Measurements from ENCODE around the gene PTPRE. TPM values are rescaled to one million over a fixed set of nuclear protein-coding genes. Genes with fewer than 3 reads are reported as not detected.

PTPRE gene
- total RNA-seq, 1 experiment from 2014 or later, result 7.9 TPM

DNA sequence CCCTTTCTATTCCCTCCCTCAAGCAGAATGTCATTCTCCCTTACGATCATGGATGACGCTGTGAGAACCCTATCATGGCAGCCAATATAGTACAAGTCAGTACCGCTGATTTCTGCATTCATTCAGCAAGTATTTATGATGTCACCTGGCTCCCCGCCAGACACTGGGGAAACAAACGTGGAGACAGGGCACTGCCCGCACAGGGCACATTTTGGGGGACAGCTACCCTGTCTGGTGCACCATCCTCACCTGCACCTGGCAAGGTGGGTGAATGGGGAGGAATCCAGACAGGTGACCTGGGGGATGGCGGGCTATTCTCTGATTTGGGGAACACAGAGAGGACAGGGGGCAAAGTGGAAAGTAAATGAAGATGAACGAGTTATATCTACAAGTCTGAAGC, 190.9 kb downstream of the PTPRE start:
- Histone ChIP-seq H3K79me2 (ENCODE audit: low read depth) (no peaks in the 10 kb centered on the region), H3K4me3 (no peak overlapping the region), H4K20me1 (ENCODE audit: insufficient read depth) (no peaks in the 10 kb centered on the region), H3K36me3 (ENCODE audit: low read depth) (0 out of 2 replicates have a peak, but pooled peaks cover 8% of the 10 kb centered on the region), H3K27me3 (ENCODE audit: insufficient read depth, low read depth) (no peaks in the 10 kb centered on the region), H2AFZ (no peak overlapping the region), H3K27ac (no peak overlapping the region), H3K9me2 (ENCODE audit: insufficient read depth) (no peaks in the 10 kb centered on the region), H3K4me2 (no peak overlapping the region), H3F3A (ENCODE audit: insufficient read depth, low read depth) (peaks cover 7% of the 10 kb centered on the region; the same call in 1 of the 2 replicates), H3K9me3 (ENCODE audit: insufficient read depth, low read depth) (no peaks in the 10 kb centered on the region), H3K4me1 (replicated peaks; ENCODE audit: insufficient read depth) (no peaks in the 10 kb centered on the region)
- POLR2A ChIA-PET (ENCODE audit: unreplicated experiment), result no interaction called here
- BruUV-seq (replicated peaks), result no TSS peak
- no peak for DNase-seq
- TF ChIP-seq, protein P1, sequence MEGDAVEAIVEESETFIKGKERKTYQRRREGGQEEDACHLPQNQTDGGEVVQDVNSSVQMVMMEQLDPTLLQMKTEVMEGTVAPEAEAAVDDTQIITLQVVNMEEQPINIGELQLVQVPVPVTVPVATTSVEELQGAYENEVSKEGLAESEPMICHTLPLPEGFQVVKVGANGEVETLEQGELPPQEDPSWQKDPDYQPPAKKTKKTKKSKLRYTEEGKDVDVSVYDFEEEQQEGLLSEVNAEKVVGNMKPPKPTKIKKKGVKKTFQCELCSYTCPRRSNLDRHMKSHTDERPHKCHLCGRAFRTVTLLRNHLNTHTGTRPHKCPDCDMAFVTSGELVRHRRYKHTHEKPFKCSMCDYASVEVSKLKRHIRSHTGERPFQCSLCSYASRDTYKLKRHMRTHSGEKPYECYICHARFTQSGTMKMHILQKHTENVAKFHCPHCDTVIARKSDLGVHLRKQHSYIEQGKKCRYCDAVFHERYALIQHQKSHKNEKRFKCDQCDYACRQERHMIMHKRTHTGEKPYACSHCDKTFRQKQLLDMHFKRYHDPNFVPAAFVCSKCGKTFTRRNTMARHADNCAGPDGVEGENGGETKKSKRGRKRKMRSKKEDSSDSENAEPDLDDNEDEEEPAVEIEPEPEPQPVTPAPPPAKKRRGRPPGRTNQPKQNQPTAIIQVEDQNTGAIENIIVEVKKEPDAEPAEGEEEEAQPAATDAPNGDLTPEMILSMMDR (conservative IDR thresholded peaks at IDR 0.05), result no peak
- no peak for TF ChIP-seq EZH2 (IDR thresholded peaks at IDR 0.05; ENCODE audit: low read depth)
- CTCF ChIA-PET, result no interaction called here
- intact Hi-C loops (cut with micrococcal nuclease; ENCODE audit: unreplicated experiment), result no loop called here

DNA sequence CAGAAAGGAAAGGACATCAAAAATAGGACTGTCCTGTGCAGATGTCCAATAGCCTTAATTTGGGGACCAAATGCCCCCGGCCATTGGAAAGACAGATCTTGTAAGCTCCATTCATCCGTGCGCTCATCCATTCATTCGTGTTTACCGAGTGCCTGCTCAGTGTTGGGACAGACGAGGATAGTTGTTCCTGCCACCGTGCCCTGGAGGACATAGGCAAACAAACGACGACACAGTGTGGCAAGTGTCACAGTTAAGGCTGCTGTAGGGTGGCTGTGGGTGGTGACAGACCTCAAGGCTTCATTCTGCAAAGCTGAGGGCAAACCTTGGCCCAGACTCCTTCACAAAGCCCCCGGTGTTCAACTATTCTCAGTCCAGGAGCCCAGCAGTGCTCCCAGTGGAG, 191.7 kb downstream of the PTPRE start:
- Histone ChIP-seq H3K27ac (no peak overlapping the region), H3K27me3 (ENCODE audit: insufficient read depth, low read depth) (no peaks in the 10 kb centered on the region), H3K9me3 (ENCODE audit: insufficient read depth, low read depth) (no peaks in the 10 kb centered on the region), H3K4me2 (no peak overlapping the region), H3K4me1 (replicated peaks; ENCODE audit: insufficient read depth) (no peaks in the 10 kb centered on the region), H3K4me3 (no peak overlapping the region), H3K79me2 (ENCODE audit: low read depth) (no peaks in the 10 kb centered on the region), H3K36me3 (ENCODE audit: low read depth) (0 out of 2 replicates have a peak, but pooled peaks cover 8% of the 10 kb centered on the region), H4K20me1 (ENCODE audit: insufficient read depth) (no peaks in the 10 kb centered on the region), H3F3A (ENCODE audit: insufficient read depth, low read depth) (peaks cover 7% of the 10 kb centered on the region; the same call in 1 of the 2 replicates), H3K9me2 (ENCODE audit: insufficient read depth) (no peaks in the 10 kb centered on the region), H2AFZ (no peak overlapping the region)
- POLR2A ChIA-PET (ENCODE audit: unreplicated experiment), result no interaction called here
- CTCF ChIA-PET, result no interaction called here
- no peak for DNase-seq
- BruUV-seq (replicated peaks), result no TSS peak
- intact Hi-C loops (cut with micrococcal nuclease; ENCODE audit: unreplicated experiment), result no loop called here
- no peak for TF ChIP-seq EZH2 (IDR thresholded peaks at IDR 0.05; ENCODE audit: low read depth)

DNA sequence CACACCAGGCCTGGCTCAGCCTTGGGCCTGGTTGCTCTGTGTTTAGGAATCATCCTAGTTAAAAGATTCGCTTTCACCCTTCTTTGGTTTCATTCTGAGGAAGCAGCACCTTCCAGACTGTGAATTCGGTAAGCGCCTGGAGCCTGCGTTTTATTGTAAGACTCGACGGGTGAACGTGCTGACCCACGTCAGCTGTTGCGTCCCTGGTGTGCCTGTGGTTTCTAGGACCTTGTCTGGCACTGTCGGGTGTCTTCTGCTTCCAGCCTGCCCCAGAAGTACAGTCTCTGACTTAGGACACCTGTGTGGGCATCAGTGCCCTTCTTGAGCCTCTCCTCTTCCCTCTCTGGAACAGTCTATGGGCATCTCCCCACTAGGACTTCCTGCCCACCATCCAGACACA, 193.0 kb downstream of the PTPRE start:
- BruUV-seq (replicated peaks), result no TSS peak
- peaks cover 5% of the 10 kb centered on the region; the same call in 1 of the 2 replicates for H3F3A ChIP-seq (ENCODE audit: insufficient read depth, low read depth)
- H4K20me1 ChIP-seq (ENCODE audit: insufficient read depth), result no peaks in the 10 kb centered on the region
- H3K27ac ChIP-seq, result no peak overlapping the region
- H3K36me3 ChIP-seq (ENCODE audit: low read depth), result 0 out of 2 replicates have a peak, but pooled peaks cover 8% of the 10 kb centered on the region
- H3K27me3 ChIP-seq (ENCODE audit: insufficient read depth, low read depth), result no peaks in the 10 kb centered on the region
- intact Hi-C loops (cut with micrococcal nuclease; ENCODE audit: unreplicated experiment), result no loop called here
- POLR2A ChIA-PET (ENCODE audit: unreplicated experiment), result interaction anchor here (0.6 kb wide), 1 partner anchor 17 kb away, joined by 6 read pairs; no protein-coding TSS in a partner anchor
- no peaks in the 10 kb centered on the region for H3K4me1 ChIP-seq (replicated peaks; ENCODE audit: insufficient read depth)
- no peak overlapping the region for H2AFZ ChIP-seq
- no peak for DNase-seq
- H3K79me2 ChIP-seq (ENCODE audit: low read depth), result no peaks in the 10 kb centered on the region
- no peak overlapping the region for H3K4me3 ChIP-seq
- H3K4me2 ChIP-seq, result no peak overlapping the region
- TF ChIP-seq, protein P1 (conservative IDR thresholded peaks at IDR 0.05), result no peak
- H3K9me3 ChIP-seq (ENCODE audit: insufficient read depth, low read depth), result no peaks in the 10 kb centered on the region
- CTCF ChIA-PET, result no interaction called here
- H3K9me2 ChIP-seq (ENCODE audit: insufficient read depth), result no peaks in the 10 kb centered on the region

DNA sequence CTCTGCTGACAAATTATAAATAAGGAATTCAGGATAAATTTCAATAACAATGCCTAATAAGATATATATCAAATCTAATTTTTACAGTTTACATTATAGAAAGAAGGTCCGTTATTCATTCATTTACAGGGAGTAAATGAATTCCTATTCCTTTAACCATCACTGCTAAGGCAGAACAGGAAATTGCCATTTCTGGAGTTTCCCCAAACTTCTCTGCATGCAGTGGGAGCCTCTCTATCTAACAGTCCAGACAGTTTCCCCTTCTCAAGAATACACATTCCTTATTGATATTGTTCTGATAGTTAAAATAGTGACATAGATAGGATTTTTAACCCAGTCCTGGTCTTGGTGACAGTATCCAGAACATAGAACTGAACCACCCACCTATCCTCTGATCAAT, 195.0 kb downstream of the PTPRE start:
- CTCF ChIA-PET, result no interaction called here

More for the DNA sequence above, 195.0 kb downstream of the PTPRE start:
- Histone ChIP-seq H3F3A (ENCODE audit: insufficient read depth, low read depth) (no peaks in the 10 kb centered on the region), H3K36me3 (ENCODE audit: low read depth) (0 out of 2 replicates have a peak, but pooled peaks cover 8% of the 10 kb centered on the region), H4K20me1 (ENCODE audit: insufficient read depth) (no peaks in the 10 kb centered on the region), H2AFZ (no peak overlapping the region), H3K27me3 (ENCODE audit: insufficient read depth, low read depth) (no peaks in the 10 kb centered on the region), H3K9me3 (ENCODE audit: insufficient read depth, low read depth) (no peaks in the 10 kb centered on the region), H3K4me1 (replicated peaks; ENCODE audit: insufficient read depth) (no peaks in the 10 kb centered on the region), H3K4me2 (no peak overlapping the region), H3K79me2 (ENCODE audit: low read depth) (no peaks in the 10 kb centered on the region), H3K4me3 (no peak overlapping the region), H3K27ac (no peak overlapping the region), H3K9me2 (ENCODE audit: insufficient read depth) (no peaks in the 10 kb centered on the region)
- BruUV-seq (replicated peaks), result no TSS peak
- intact Hi-C loops (cut with micrococcal nuclease; ENCODE audit: unreplicated experiment), result no loop called here
- POLR2A ChIA-PET (ENCODE audit: unreplicated experiment), result no interaction called here
- no peak for TF ChIP-seq EZH2 (IDR thresholded peaks at IDR 0.05; ENCODE audit: low read depth)
- TF ChIP-seq, protein P1 (conservative IDR thresholded peaks at IDR 0.05), result no peak
- DNase-seq, result no peak
